ENCODE results near the gene TMEM170B.

GRCh38 chr6:11592294-11592906 is 54.9 kb downstream of the TMEM170B start:
- TF ChIP-seq CTCF (IDR thresholded peaks at IDR 0.05): no peak
- no peak for TF ChIP-seq POLR2A (IDR thresholded peaks at IDR 0.05)

Measured in esophagus squamous epithelium (tissue), 4 donors.